Ecto neural progenitor cell (in vitro differentiated cells): ENCODE measurements around the gene SDR9C7.
"Not testable (repeated sequence)": the region's sequence is repeated elsewhere in the genome, so short reads cannot be mapped to it uniquely, and the experiment has no call there.

Experiments
- DNase-seq: peaks from one replicate; pipeline ENCODE4 v3.0.0-alpha.2; 2018; ENCODE audit warnings: low spot score

The SDR9C7 gene

DNA sequence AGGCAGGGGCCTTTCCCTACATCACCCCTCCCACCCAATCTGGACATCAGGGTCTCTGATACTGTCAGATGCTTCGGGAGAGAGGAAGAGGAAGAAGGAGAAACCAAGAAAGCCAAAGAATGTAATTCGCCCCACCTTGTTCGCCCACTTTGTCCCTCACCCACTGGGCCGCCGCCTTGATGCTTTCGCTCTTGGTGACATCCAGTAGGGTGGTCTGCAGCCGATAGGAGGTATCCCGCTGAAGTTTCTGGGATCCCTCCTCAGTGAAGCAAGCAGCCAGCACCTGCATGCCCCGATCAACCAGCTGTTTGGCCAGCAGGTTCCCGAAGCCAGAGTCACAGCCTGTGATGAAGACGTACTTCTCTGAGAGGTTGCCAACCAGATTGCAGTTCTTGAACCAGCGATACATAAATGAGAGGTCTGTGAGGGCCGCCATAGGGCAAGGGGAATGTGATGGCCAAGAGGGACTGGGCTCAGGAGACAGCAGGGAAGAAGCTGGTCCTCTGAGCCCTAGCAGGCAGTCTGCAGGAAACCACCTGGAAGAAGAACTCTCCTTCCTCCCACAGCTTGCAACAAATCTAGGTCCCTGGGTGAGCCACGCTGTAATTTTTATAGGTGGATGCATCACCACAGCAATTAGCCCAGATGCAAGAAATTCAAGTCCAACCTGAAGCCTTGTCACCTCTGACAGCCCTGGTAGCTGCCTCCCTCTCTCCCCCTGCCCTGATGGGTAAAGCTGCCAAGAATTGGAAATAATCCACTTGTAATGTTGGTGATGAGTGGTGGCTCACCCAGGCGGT lies at the start of gene SDR9C7:
Gene SDR9C7, minus strand, starts transcription at position 583 of the 800 bp plus-strand sequence. Its CDS starts 147 bp downstream, at position 436.
- peak; percentile 41 for DNase-seq

- peak; percentile 25 for DNase-seq
Observed at GRCh38 chr12:56983386-56983785, 49.2 kb upstream of the SDR9C7 start.

DNA sequence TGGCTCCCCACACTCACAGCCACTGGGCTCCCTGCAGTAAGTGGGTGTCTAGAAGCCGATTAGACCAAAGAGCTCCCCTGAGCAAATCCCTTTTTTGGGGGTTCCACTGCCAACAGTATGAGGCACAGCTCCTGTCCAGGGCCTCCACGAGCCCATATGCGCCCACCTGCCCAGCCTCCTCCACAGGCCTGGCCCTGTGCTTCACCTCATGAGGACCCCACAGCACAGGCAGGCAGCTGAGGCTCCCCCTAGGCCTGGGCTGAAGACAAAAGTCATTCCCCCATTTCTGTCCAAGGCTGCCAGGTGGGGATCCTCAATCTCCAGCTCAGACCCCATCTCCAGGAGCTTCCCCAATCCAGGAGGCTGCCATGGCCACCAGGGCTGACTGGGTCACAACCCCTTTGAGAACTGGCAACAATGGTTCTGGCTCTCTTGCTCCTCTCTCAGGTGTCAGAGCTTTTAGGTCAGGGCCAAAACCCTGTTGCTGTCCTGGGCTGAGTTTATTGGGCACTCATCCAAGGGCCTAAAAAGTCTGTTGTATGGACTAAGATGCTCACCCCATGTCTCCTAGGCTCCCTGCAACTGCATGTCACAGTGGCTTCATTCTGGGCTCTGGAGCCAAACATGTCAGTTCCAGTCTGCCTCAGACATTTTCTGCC lies 48.5 kb upstream of the SDR9C7 start:
- DNase-seq = peak; percentile 35

DNA sequence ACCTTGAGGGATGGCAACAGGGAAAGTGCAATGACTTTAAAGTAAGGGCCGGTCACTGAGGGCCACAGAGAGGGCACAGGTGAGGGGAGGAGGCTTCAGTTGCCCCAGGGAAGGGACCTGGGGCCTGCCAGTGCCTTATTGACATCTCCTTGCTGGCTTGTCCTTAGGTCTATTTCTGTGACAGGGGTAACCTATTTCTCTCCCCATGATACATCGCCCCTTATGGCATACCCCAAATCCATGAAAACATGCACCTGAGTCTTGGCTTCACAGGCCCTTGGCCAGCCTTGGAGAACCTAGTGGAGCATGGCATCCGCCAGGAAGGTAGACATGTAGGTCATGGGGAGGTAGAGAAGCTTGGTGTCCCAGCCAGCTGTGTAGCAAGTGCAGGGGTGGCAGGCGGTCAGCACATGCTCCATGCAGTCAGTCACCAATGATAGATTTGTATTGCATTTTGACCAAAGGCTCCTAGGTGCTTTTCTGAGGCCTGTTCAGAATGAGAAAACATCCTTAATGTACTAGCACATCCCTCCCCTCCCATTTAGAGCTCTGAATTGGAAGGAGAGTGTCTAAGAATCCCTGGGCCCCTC lies 46.8 kb upstream of the SDR9C7 start:
- peak; percentile 22 for DNase-seq

DNA sequence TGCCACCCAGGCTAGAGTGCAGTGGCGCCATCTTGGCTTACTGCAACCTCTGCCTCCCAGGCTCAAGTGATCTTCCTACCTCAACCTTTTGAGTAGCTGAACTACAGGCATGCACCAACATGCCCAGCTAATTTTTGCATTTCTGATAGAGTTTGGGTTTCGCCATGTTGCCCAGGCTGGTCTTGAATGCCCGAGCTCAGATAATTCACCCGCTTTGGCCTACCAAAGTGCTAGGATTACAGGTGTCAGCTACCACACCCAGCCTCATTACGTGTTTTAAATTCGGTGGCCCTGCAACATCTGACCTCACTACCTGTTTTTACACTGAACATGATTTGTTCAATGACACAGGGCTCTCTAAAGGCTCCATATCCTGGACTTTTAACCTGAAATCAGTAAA lies 46.1 kb upstream of the SDR9C7 start:
- DNase-seq = peak; percentile 26

DNA sequence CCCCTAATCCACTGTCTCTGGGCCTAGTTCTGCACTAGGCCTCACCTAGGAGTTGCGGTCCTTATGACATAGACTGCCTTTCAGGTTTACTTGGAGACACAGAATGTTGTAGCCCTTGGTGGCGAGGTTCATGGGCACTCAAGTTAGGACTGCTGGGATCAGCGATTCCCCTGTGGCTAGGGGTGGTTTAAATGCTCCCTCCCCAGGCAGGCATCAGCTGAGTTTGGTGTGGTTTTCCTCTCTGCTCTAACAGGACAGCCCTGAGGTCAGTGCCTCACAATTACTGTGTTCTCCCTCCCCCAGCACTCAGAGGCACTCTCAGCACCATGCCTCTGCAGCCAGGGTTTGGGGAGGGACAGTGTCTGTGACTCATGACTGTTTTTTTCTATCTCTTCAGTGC lies 45.4 kb upstream of the SDR9C7 start:
- DNase-seq = peak; percentile 38

DNA sequence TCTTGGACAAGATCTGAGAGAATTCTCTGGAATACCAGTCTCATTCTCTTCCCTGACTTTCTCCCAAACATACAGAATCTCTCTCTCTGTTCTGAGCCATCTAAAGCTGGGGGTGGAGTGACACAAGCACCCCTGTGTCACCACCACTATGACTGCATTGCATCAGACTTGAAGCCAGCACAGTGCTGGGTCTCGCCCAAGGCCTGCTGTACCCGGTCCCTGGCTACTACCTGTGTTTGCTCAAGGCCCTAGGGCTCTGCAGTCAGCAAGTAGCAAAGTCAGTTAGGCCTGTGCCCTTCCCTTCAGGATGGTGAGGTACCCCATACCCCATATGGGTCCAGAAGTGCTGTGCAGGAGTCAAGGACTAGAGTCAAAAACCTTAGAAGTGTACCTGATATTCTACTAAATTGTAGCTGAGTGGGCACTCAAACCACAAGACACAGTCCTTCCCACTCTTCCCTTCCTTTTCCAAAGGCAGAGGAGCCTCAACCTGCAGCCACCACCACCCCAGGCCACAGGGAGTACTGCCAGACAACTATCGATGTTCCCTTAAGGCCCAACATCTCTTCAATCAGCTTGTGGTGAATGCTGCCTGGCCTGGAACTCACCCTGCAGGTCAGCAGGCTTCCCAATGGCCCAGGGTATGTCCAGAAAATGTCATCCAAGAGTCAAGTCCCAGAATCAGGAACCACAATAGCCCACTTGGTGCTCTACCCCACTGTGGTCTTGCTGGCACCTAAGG lies 44.4 kb upstream of the SDR9C7 start:
- DNase-seq = peak; percentile 28

GRCh38 chr12:56977361-56977760 lies 43.2 kb upstream of the SDR9C7 start:
- DNase-seq = not testable (repeated sequence)

- DNase-seq = not testable (repeated sequence)
Observed at GRCh38 chr12:56974224-56974623, 40.0 kb upstream of the SDR9C7 start.

GRCh38 chr12:56968910-56969309 lies 34.7 kb upstream of the SDR9C7 start:
- DNase-seq = peak; percentile 20

DNA sequence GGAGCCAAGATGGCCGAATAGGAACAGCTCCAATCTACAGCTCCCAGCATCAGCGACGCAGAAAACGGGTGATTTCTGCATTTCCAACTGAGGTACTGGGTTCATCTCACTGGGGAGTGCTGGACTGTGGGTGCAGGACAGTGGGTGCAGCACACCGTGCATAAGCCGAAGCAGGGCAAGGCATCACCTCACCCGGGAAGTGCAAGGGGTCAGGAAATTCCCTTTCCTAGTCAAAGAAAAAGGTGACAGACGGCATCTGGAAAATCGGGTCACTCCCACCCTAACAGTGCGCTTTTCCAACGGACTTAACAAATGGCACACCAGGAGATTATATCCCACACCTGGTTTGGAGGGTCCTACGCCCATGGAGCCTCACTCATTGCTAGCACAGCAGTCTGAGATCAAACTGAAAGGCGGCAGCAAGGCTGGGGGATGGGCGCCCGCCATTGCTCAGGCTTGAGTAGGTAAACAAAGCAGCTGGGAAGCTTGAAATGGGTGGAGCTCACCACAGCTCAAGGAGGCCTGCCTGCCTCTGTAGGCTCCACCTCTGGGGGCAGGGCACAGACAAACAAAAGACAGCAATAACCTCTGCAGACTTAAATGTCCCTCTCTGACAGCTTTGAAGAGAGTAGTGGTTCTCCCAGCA lies 31.9 kb upstream of the SDR9C7 start:
- peak; percentile 20 for DNase-seq

DNA sequence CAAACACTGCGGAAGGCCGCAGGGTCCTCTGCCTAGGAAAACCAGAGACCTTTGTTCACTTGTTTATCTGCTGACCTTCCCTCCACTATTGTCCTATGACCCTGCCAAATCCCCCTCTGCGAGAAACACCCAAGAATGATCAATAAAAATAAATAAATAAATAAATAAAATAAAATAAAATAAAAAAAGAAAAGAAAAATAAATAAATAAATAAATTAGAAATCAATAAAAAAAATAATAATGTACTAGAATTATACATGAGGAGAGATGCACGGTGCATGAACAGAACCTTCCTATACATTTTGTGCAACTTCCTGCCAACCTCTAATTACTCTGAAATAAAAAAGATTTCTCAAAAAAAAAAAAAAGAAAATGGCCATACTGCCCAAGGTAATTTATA lies 30.9 kb upstream of the SDR9C7 start:
- DNase-seq = not testable (repeated sequence)

GRCh38 chr12:56963557-56963956 lies 29.3 kb upstream of the SDR9C7 start:
- DNase-seq = not testable (repeated sequence)

DNA sequence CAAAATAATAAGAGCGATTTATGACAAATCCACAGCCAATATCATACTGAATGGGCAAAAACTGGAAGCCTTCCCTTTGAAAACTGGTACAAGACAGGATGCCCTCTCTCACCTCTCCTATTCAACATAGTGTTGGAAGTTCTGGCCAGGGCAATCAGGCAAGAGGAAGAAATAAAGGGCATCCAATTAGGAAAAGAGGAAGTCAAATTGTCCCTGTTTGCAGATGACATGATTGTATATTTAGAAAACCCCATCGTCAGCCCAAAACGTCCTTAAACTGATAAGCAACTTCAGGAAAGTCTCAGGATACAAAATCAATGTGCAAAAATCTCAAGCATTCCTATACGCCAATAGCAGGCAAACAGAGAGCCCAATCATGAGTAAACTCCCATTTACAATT lies 28.0 kb upstream of the SDR9C7 start:
- not testable (repeated sequence) for DNase-seq

- DNase-seq = peak; percentile 30
Observed at GRCh38 chr12:56958422-56958821, 24.2 kb upstream of the SDR9C7 start.

DNA sequence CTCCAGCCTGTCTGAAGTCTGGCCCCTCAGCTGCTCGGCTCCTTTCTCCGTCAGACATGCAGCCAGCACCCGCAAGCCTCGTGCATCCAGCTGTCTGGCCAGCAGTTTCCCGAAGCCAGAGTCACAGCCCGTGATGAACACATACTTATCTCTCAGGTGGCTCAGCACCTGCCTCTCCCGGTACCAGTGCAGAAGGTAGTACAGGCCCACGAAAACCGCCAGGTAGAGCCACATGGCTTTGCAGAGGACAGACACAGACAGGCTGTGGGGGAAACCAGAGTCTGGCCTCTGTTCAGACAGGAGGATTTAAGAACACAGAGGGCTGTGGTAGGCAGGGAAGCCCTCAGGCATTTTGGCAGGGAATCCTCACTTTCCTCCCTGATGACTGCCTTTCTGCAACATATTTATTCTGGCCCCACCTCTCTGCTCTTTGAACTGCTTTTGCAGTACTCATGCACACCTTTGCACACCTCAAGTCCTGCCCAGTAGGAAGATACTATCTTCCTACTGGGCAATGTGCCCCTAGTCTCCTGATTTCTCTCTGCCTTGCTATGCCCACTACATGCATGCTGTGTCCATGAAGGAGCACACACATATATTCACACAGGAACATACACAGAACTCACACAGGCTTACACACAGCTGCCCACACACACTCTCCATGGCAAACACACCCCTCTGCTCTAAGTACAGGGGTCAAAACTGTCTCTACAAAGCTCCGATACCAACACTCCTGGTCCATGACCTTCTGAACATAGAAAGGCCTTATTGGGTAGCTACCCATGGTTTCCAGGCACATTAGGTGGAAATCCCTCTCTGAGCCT lies 23.2 kb upstream of the SDR9C7 start, which contains the start of gene RDH16:
Gene RDH16, minus strand, starts transcription at position 380 of the 824 bp plus-strand sequence. Its CDS starts 146 bp downstream, at position 234.
- DNase-seq = peak; percentile 43

GRCh38 chr12:56955631-56956256 lies 21.5 kb upstream of the SDR9C7 start:
- DNase-seq = peak; percentile 15

- DNase-seq = no peak
Observed at GRCh38 chr12:56954958-56955355, 20.7 kb upstream of the SDR9C7 start.

GRCh38 chr12:56954057-56954957 lies 20.1 kb upstream of the SDR9C7 start:
- no peak for DNase-seq
